ENCODE measurements around the gene FYB1.

FYB1 gene

DNA sequence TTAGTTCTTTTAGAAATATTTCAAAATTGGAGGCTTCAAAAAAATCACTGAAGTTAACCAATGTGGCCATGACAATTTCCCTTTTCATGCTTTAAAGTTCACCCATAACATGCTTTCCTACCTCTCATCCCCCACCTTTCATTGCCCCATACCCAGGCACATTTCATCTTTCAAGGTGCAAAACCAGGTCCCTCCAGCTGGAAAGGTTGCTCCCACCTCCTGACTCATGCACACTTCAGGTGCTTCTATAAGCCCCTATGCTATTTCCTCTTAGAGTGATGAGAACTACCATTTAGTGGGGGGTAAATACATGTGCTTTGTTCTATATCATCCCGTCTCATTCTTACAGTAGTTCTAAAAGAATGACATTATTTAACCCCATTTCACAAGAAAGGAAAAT, 15.4 kb downstream of the FYB1 start:
- peaks cover 70% of the 10 kb centered on the region for H3K4me1 Mint-ChIP-seq
- H3K36me3 Mint-ChIP-seq (ENCODE audit: low read depth) = no peaks in the 10 kb centered on the region
- DNase-seq = no peak
- no peaks in the 10 kb centered on the region for H3K9me3 Mint-ChIP-seq
- ATAC-seq = no peak
- peak overlapping the region; percentile 93 for H3K27ac Mint-ChIP-seq
- no peaks in the 10 kb centered on the region for H3K27me3 Mint-ChIP-seq
- H3K4me3 Mint-ChIP-seq = peak overlapping the region; percentile 86

- ATAC-seq = no peak
- Mint-ChIP-seq H3K4me3 (peak overlapping the region; percentile 86), H3K9me3 (no peaks in the 10 kb centered on the region), H3K27ac (peak overlapping the region; percentile 93), H3K36me3 (ENCODE audit: low read depth) (no peaks in the 10 kb centered on the region), H3K27me3 (no peaks in the 10 kb centered on the region), H3K4me1 (peaks cover 64% of the 10 kb centered on the region)
- DNase-seq = no peak
Observed at GRCh38 chr5:39203275-39203922, 16.0 kb downstream of the FYB1 start.

DNA sequence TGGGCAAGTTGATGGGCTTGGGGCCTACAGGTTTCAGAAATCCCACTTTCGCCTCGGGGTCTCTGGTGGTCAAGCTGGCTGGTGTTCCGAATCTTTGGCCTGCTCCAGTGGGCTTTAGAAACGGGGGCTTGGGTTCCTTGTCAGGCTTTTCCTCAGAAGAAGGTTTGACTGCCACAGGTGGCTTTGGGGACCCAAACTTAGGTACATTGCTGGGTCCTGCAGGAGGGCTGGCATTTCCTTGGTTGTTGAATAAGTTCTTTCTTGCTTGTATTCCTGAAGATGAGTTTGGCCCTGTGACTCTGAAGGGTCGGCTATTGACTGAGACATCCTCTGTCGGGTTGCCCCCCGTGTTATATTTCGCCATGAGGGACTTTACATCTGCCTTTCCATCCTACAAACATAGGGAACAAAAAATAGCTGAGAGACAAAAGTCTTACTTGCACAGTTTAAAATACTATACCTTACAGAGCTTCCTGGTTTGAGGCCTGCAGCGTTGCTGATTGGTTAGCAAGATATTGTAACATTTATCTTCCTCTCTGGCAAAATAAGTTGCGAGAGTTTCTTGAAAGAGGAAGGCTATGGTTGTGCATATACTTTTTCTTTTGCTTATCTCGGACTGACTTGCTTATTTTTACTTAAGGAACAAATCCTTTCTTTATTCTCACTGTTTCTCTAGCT, 16.6 kb downstream of the FYB1 start:
- Mint-ChIP-seq H3K27me3 (no peaks in the 10 kb centered on the region), H3K4me1 (peaks cover 58% of the 10 kb centered on the region), H3K4me3 (peak overlapping the region; percentile 86), H3K36me3 (ENCODE audit: low read depth) (no peaks in the 10 kb centered on the region), H3K9me3 (no peaks in the 10 kb centered on the region), H3K27ac (peak overlapping the region; percentile 93)
- ATAC-seq (no peak), DNase-seq (no peak)

DNA sequence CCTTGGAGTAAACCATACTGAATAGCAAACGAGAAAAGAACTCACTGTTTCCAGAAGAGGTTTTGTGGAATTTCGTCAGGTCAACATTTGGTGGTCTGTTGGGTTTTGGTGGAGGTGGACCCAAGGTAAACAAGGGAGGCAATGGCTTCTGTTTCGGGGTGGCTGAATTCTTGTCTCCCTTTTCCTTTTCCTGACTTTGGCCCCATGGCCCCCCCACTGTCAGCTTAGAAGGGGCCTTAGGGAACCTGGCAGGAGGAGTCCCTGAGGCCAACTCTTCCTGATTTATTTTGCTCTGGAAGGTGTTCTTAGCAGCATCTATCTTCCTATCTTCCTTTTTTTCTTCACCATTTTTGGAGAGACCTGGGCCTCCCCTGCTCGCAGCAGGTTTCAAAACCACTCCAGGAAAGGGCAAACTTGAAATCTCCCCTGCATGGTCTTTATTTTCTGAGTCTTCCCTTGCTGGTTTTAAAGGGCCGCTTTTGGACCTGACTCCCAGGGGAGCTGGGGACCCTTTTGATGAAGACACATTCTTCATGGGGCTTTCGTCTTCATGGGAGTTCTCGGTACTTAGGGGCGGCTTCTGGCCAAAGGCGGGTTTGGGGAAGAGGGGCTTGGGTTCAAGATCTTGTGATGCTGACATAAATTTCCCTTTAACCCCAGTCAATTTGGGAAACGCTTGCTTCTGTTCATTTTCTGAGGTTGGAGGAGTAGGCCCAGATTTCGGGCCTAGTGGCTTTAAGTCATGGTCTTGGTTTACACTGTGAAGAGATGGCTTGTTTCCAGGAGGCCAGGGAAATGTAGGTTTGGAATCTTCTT, 17.4 kb downstream of the FYB1 start:
- DNase-seq = no peak
- peak overlapping the region; percentile 93 for H3K27ac Mint-ChIP-seq
- H3K4me1 Mint-ChIP-seq = peaks cover 58% of the 10 kb centered on the region
- no peaks in the 10 kb centered on the region for H3K9me3 Mint-ChIP-seq
- peak overlapping the region; percentile 86 for H3K4me3 Mint-ChIP-seq
- no peaks in the 10 kb centered on the region for H3K36me3 Mint-ChIP-seq (ENCODE audit: low read depth)
- no peaks in the 10 kb centered on the region for H3K27me3 Mint-ChIP-seq
- no peak for ATAC-seq

DNA sequence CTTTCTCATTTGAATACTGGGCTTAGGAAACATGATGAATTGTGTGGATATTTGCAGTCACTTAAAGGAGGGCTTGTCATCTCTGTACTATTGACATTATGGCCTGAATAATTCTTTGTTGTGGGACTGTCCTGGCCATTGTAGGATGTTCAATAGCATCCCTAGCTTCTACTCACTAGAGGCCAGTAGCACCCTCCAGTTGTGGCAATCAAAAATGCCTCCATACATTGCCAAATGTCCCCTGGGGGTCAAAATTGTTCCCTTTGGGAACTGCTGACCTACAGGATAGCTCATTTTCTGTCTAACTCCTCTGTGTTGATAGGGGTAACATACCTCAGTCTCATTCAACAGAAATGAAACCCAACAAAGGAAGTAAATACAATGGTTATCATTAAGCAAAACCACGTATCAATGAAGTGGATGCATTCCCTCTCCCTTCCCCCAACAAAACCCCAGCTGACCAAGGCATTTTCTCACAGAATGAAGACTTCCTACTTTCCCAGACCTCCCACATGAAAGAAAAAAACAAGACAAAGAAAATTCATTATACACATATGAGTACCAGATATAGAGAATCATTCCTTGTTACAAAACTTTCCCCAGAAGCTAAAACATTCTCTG, 18.1 kb downstream of the FYB1 start:
- H3K27ac Mint-ChIP-seq = peak overlapping the region; percentile 93
- DNase-seq (no peak), ATAC-seq (peak; percentile 72)
- peak overlapping the region; percentile 86 for H3K4me3 Mint-ChIP-seq
- H3K4me1 Mint-ChIP-seq = peaks cover 59% of the 10 kb centered on the region
- no peaks in the 10 kb centered on the region for H3K27me3 Mint-ChIP-seq
- H3K36me3 Mint-ChIP-seq (ENCODE audit: low read depth) = no peaks in the 10 kb centered on the region
- H3K9me3 Mint-ChIP-seq = no peaks in the 10 kb centered on the region

GRCh38 chr5:39200081-39200480, 19.3 kb downstream of the FYB1 start:
- DNase-seq = peak; percentile 42
- Mint-ChIP-seq H3K4me1 (peaks cover 56% of the 10 kb centered on the region), H3K4me3 (peak overlapping the region; percentile 86)

DNA sequence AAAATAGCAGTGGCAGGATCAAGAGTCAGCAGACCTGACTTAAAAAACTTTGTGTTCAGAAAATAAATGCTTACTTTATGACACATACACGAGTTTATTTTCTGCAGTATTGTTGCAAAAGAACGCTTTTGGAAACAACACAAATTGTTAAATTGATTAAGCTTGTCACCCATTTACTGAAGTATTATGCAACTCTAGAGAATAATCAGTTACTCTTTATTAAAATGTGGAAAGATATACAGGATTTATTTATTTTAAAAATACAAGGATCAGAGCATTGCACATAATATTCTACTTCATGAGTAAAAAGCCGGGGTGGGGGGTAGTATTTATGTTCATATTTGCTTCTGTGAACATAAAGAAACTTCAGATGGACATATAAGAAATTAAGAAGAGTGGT, 20.0 kb downstream of the FYB1 start:
- Mint-ChIP-seq H3K27ac (peak overlapping the region; percentile 93), H3K4me3 (peak overlapping the region; percentile 86), H3K27me3 (no peaks in the 10 kb centered on the region), H3K9me3 (no peaks in the 10 kb centered on the region), H3K4me1 (peaks cover 56% of the 10 kb centered on the region), H3K36me3 (ENCODE audit: low read depth) (peaks cover 3% of the 10 kb centered on the region)
- ATAC-seq (no peak), DNase-seq (no peak)

More at GRCh38 chr5:39200081-39200480, 19.3 kb downstream of the FYB1 start:
- ATAC-seq = no peak
- peak overlapping the region; percentile 93 for H3K27ac Mint-ChIP-seq
- no peaks in the 10 kb centered on the region for H3K9me3 Mint-ChIP-seq
- H3K36me3 Mint-ChIP-seq (ENCODE audit: low read depth) = no peaks in the 10 kb centered on the region
- H3K27me3 Mint-ChIP-seq = no peaks in the 10 kb centered on the region

DNA sequence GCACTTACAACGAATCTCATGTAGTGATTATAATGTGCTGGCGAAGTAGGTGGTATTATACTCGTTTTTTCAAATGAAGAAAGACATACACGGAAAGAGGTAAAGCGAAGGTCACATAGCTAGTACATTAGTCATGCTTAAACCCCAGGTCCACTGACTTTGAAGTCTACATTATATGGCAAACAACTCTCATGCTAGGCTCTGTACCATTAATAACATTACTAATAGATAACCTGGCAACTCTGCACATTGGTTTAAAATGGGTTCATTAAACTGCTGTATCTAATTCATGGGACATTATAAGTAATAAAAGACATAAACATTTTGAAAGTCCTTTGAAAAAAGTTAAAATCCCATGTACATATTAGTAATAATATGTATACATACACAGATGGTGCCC, 21.2 kb downstream of the FYB1 start:
- no peak for DNase-seq
- peak overlapping the region; percentile 73 for H3K27ac Mint-ChIP-seq
- peaks cover 58% of the 10 kb centered on the region for H3K4me1 Mint-ChIP-seq
- peaks cover 3% of the 10 kb centered on the region for H3K36me3 Mint-ChIP-seq (ENCODE audit: low read depth)
- no peaks in the 10 kb centered on the region for H3K9me3 Mint-ChIP-seq
- H3K27me3 Mint-ChIP-seq = no peaks in the 10 kb centered on the region
- H3K4me3 Mint-ChIP-seq = peak overlapping the region; percentile 68
- ATAC-seq = peak; percentile 33

- Mint-ChIP-seq H3K27me3 (no peaks in the 10 kb centered on the region), H3K4me1 (peaks cover 58% of the 10 kb centered on the region), H3K4me3 (peak overlapping the region; percentile 68), H3K27ac (peak overlapping the region; percentile 73), H3K36me3 (ENCODE audit: low read depth) (peaks cover 3% of the 10 kb centered on the region), H3K9me3 (no peaks in the 10 kb centered on the region)
- DNase-seq (peak; percentile 61), ATAC-seq (peak; percentile 69)
Observed at GRCh38 chr5:39197556-39197955, 21.8 kb downstream of the FYB1 start.

GRCh38 chr5:39195198-39195826, 24.1 kb downstream of the FYB1 start:
- ATAC-seq (peak; percentile 55), DNase-seq (no peak)
- Mint-ChIP-seq H3K27me3 (no peaks in the 10 kb centered on the region), H3K9me3 (no peaks in the 10 kb centered on the region), H3K4me1 (peaks cover 72% of the 10 kb centered on the region), H3K36me3 (ENCODE audit: low read depth) (peaks cover 3% of the 10 kb centered on the region), H3K27ac (peak overlapping the region; percentile 97), H3K4me3 (peak overlapping the region; percentile 75)

GRCh38 chr5:39194466-39195136, 24.8 kb downstream of the FYB1 start:
- peaks cover 3% of the 10 kb centered on the region for H3K36me3 Mint-ChIP-seq (ENCODE audit: low read depth)
- H3K4me1 Mint-ChIP-seq = peaks cover 79% of the 10 kb centered on the region
- no peak for DNase-seq
- H3K9me3 Mint-ChIP-seq = no peaks in the 10 kb centered on the region
- no peaks in the 10 kb centered on the region for H3K27me3 Mint-ChIP-seq
- ATAC-seq = no peak
- peak overlapping the region; percentile 97 for H3K27ac Mint-ChIP-seq
- peak overlapping the region; percentile 75 for H3K4me3 Mint-ChIP-seq

DNA sequence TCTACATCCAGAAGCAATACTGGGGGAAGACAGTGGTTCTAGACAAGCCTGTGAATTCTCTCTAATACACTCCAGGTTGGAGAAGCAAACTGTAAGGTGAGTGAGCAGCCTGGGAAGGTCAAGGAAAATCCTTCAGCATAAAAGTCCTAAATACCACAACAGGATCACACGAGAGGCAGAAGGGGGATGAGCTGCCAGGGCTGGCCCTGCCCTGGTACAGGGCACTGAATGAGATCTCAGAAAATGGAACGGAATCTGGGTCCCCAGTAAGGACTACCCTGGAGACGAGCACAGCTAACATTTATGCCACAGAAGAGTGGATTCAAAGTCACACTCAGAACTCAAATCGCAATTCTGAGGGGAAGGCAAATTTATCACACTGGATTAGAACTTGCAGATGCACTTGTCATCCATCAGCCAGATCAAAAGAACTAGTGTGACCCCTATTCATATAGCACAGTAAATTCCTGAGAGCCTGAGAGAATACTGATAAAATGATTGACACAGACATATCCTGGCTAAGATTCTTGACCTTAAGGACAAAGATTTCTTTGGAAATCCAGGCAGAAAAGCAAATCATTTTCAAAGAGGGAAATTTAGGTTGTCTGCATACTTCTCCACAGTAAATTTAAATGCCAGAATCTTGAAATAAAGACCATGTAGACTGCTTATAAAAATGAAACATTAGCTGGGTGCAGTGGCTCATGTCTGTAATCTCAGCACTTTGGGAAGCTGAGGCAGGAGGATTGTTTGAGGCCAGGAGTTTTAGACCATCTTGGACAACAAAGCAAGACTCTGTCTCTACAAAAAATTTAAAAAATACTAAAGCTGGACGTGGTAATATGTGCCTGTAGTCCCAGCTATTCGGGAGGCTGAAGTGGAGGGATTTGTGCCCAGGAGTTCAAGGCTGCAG, 25.6 kb downstream of the FYB1 start:
- DNase-seq (no peak), ATAC-seq (no peak)
- H3K36me3 Mint-ChIP-seq (ENCODE audit: low read depth) = peaks cover 3% of the 10 kb centered on the region
- peak overlapping the region; percentile 97 for H3K27ac Mint-ChIP-seq
- H3K27me3 Mint-ChIP-seq = no peaks in the 10 kb centered on the region
- H3K9me3 Mint-ChIP-seq = no peaks in the 10 kb centered on the region
- H3K4me3 Mint-ChIP-seq = peak overlapping the region; percentile 75
- H3K4me1 Mint-ChIP-seq = peaks cover 85% of the 10 kb centered on the region
